IMR-90 (cell line): ENCODE results near the gene MLX. TPM values are rescaled to one million over a fixed set of nuclear protein-coding genes. Genes with fewer than 3 reads are reported as not detected.

Source experiments
- ATAC-seq: fragments of 200-7000 bp; cut with Tn5 transposase; 2 replicates; pipeline ENCODE4 v1.9.1; 2020; ENCODE audit warnings: low read depth, mild to moderate bottlenecking, moderate library complexity
- BruUV-seq: library from RNA; stranded (reverse); fragments of 400-500 nt; replicated peaks from 2 replicates; lab custom pipeline; 2021; lab: Mats Ljungman, UMichigan
- CTCF ChIA-PET: fragments of 300-600 bp; formaldehyde crosslinking; extraction: SDS; loops from one replicate; lab custom pipeline; 2021; ENCODE audit warnings: antibody characterized with exemption; lab: Yijun Ruan, JAX
- POLR2A ChIA-PET: fragments of 300-600 bp; sonication (Branson Sonifier 250); formaldehyde crosslinking; loops from one replicate; lab custom pipeline; 2022; ENCODE audit warnings: antibody characterized with exemption; ENCODE audit not compliant: unreplicated experiment; lab: Charles Lee
- DNase-seq: peaks from one replicate; pipeline ENCODE4 v3.0.0; 2013
- H2AFZ ChIP-seq: replicated peaks from 2 replicates; pipeline ENCODE3; 2013; ENCODE audit warnings: low read length, mild to moderate bottlenecking; ENCODE audit not compliant: poor library complexity
- H2AK5ac ChIP-seq: 2 replicates; pipeline ENCODE4 v1.6.1; 2013; ENCODE audit warnings: low read depth, low read length, inconsistent platforms
- H2AK9ac ChIP-seq: replicated peaks from 2 replicates; pipeline ENCODE3; 2013; ENCODE audit warnings: mild to moderate bottlenecking, low read depth, low read length, moderate library complexity; ENCODE audit not compliant: poor library complexity
- H2BK120ac ChIP-seq: 2 replicates; pipeline ENCODE4 v1.6.1; 2013; ENCODE audit warnings: low read depth, low read length, inconsistent platforms
- H2BK15ac ChIP-seq: 3 replicates; pipeline ENCODE4 v1.6.1; 2013; ENCODE audit warnings: low read depth, low read length, inconsistent platforms
- H2BK20ac ChIP-seq: 2 replicates; pipeline ENCODE4 v1.6.1; 2013; ENCODE audit warnings: low read depth, mild to moderate bottlenecking, inconsistent platforms, low read length, moderate library complexity
- H2BK5ac ChIP-seq: 2 replicates; pipeline ENCODE4 v1.6.1; 2013; ENCODE audit warnings: mild to moderate bottlenecking, low read depth, low read length, inconsistent platforms; ENCODE audit not compliant: poor library complexity, severe bottlenecking
- H3K14ac ChIP-seq: replicated peaks from 2 replicates; pipeline ENCODE4 v1.6.1; 2013; ENCODE audit warnings: low read depth, low read length, inconsistent platforms
- H3K18ac ChIP-seq: 2 replicates; pipeline ENCODE4 v1.6.1; 2013; ENCODE audit warnings: low read depth, low read length, control low read depth
- H3K23ac ChIP-seq: 2 replicates; pipeline ENCODE4 v1.6.1; 2013; ENCODE audit warnings: low read depth, low read length, inconsistent platforms
- H3K27ac ChIP-seq: 2 replicates; pipeline ENCODE4 v1.5.1; 2013; ENCODE audit warnings: mild to moderate bottlenecking, control low read depth, low read length; ENCODE audit not compliant: insufficient read depth
- H3K27me3 ChIP-seq: 2 replicates; pipeline ENCODE4 v1.6.1; 2013; ENCODE audit warnings: low read length; ENCODE audit not compliant: control insufficient read depth, insufficient read depth
- H3K36me3 ChIP-seq: 2 replicates; pipeline ENCODE4 v1.6.1; 2013; ENCODE audit warnings: low read length, mixed read lengths; ENCODE audit not compliant: control insufficient read depth, insufficient read depth
- H3K4ac ChIP-seq: 2 replicates; pipeline ENCODE4 v1.6.1; 2013; ENCODE audit warnings: low read depth, low read length, inconsistent platforms
- H3K4me1 ChIP-seq: 2 replicates; pipeline ENCODE4 v1.6.1; 2013; ENCODE audit warnings: low read length, mixed read lengths; ENCODE audit not compliant: control insufficient read depth, insufficient read depth
- H3K4me2 ChIP-seq: 2 replicates; pipeline ENCODE4 v1.6.1; 2013; ENCODE audit warnings: low read depth, mild to moderate bottlenecking, control low read depth, low read length, moderate library complexity
- H3K4me3 ChIP-seq: 2 replicates; pipeline ENCODE4 v1.5.1; 2013; ENCODE audit warnings: low read depth, mild to moderate bottlenecking, control low read depth, low read length, moderate library complexity; ENCODE audit not compliant: insufficient read depth
- H3K56ac ChIP-seq: 2 replicates; pipeline ENCODE4 v1.6.1; 2013; ENCODE audit warnings: low read length, inconsistent platforms; ENCODE audit not compliant: insufficient read depth; ENCODE audit errors: extremely low read depth
- H3K79me1 ChIP-seq, 2 experiments: 2 replicates each; pipeline ENCODE4 v1.6.1; 2013; ENCODE audit warnings: low read length in 2 of 2, inconsistent platforms in 1 of 2, low read depth in 1 of 2
- H3K9ac ChIP-seq: 2 replicates; pipeline ENCODE4 v1.6.1; 2013; ENCODE audit warnings: low read depth, low read length, control low read depth
- H3K9me1 ChIP-seq: 2 replicates; pipeline ENCODE4 v1.6.1; 2013; ENCODE audit warnings: low read length, inconsistent platforms; ENCODE audit not compliant: insufficient read depth
- H3K9me3 ChIP-seq: 2 replicates; pipeline ENCODE4 v1.6.1; 2013; ENCODE audit warnings: low read length; ENCODE audit not compliant: control insufficient read depth, insufficient read depth
- H4K20me1 ChIP-seq: 2 replicates; pipeline ENCODE4 v1.6.1; 2013; ENCODE audit warnings: low read length, inconsistent platforms; ENCODE audit not compliant: insufficient read depth
- H4K5ac ChIP-seq: 2 replicates; pipeline ENCODE4 v1.6.1; 2013; ENCODE audit warnings: mild to moderate bottlenecking, low read depth, low read length, control low read depth
- H4K8ac ChIP-seq, 2 experiments: 2 replicates each; pipeline ENCODE4 v1.6.1; 2013; ENCODE audit warnings: low read depth in 2 of 2, low read length in 2 of 2, control low read depth in 1 of 2, inconsistent platforms in 1 of 2
- H4K91ac ChIP-seq: 2 replicates; pipeline ENCODE4 v1.6.1; 2013; ENCODE audit warnings: low read depth, low read length, inconsistent platforms; ENCODE audit not compliant: insufficient read depth
- BHLHE40 ChIP-seq: fragments of 150-350 bp; IDR thresholded peaks from 2 replicates; pipeline ENCODE4 v1.6.1; 2016; ENCODE audit warnings: mild to moderate bottlenecking, low read depth, low read length
- CEBPB ChIP-seq: IDR thresholded peaks from 2 replicates; pipeline ENCODE4 v1.6.1; 2012; ENCODE audit warnings: low read depth, low read length, improper control_type of control experiment
- CHD1 ChIP-seq: IDR thresholded peaks from 2 replicates; pipeline ENCODE4 v1.6.1; 2012; ENCODE audit warnings: low read depth, low read length, improper control_type of control experiment
- ELK1 ChIP-seq: fragments of 150-350 bp; IDR thresholded peaks from 2 replicates; pipeline ENCODE4 v1.6.1; 2016; ENCODE audit warnings: low read depth, mild to moderate bottlenecking, low read length, moderate library complexity, borderline replicate concordance
- FOS ChIP-seq: fragments of 150-350 bp; IDR thresholded peaks from 2 replicates; pipeline ENCODE4 v1.6.1; 2016; ENCODE audit warnings: low read depth, low read length
- MAFK ChIP-seq: IDR thresholded peaks from 2 replicates; pipeline ENCODE4 v1.6.1; 2012; ENCODE audit warnings: low read depth, low read length, improper control_type of control experiment
- MAZ ChIP-seq: IDR thresholded peaks from 2 replicates; pipeline ENCODE4 v1.6.1; 2012; ENCODE audit warnings: low read depth, mild to moderate bottlenecking, low read length, improper control_type of control experiment, moderate library complexity, borderline replicate concordance
- MXI1 ChIP-seq: IDR thresholded peaks from 2 replicates; pipeline ENCODE4 v1.6.1; 2012; ENCODE audit warnings: low read depth, mild to moderate bottlenecking, low read length, moderate library complexity, borderline replicate concordance
- NFE2L2 ChIP-seq: fragments of 150-350 bp; IDR thresholded peaks from 2 replicates; pipeline ENCODE4 v1.6.1; 2016; ENCODE audit warnings: low read depth, mild to moderate bottlenecking, low read length
- POLR2A ChIP-seq: IDR thresholded peaks from 2 replicates; pipeline ENCODE4 v1.6.1; 2012; ENCODE audit warnings: mild to moderate bottlenecking, low read depth, low read length
- RAD21 ChIP-seq: IDR thresholded peaks from 2 replicates; pipeline ENCODE4 v1.6.1; 2012; ENCODE audit warnings: low read length, improper control_type of control experiment
- RCOR1 ChIP-seq: IDR thresholded peaks from 2 replicates; pipeline ENCODE4 v1.6.1; 2012; ENCODE audit warnings: mild to moderate bottlenecking, low read length, improper control_type of control experiment; ENCODE audit not compliant: insufficient replicate concordance
- SMC3 ChIP-seq: fragments of 150-350 bp; IDR thresholded peaks from 2 replicates; pipeline ENCODE4 v1.6.1; 2016; ENCODE audit warnings: low read depth, mild to moderate bottlenecking, antibody characterized with exemption, low read length, moderate library complexity
- USF2 ChIP-seq: fragments of 150-350 bp; IDR thresholded peaks from 2 replicates; pipeline ENCODE4 v1.6.1; 2017; ENCODE audit warnings: mild to moderate bottlenecking, antibody characterized with exemption, low read length, low read depth
- WGBS, 2 experiments: methylation state at CpG; one replicate each; pipeline versions ENCODE4 v1.1.5 to v1.1.7; 2013; ENCODE audit warnings: missing lambda C conversion rate in 2 of 2; ENCODE audit not compliant: insufficient read length in 1 of 2; ENCODE audit errors: extremely low coverage in 2 of 2; 5-methylcytosine and 5-hydroxymethylcytosine counted together
- dilution Hi-C: fragments of 300-500 bp; cut with HindIII; formaldehyde crosslinking; loops from one replicate; pipeline ENCODE4 v1.14.3; 2018; ENCODE audit warnings: low sequenced_read_pairs; ENCODE audit not compliant: unreplicated experiment
- in situ Hi-C: fragments of 300-500 bp; cut with MboI; formaldehyde crosslinking; loops from 3 replicates; pipeline ENCODE4 v1.14.3; 2019; ENCODE audit warnings: low sequenced_read_pairs, inconsistent platforms, mixed read lengths
- intact Hi-C: fragments of 100-400 bp; cut with micrococcal nuclease; formaldehyde crosslinking; loops from 2 replicates; pipeline ENCODE4 v1.10.0; 2022
- polyA plus RNA-seq, 3 experiments: library from polyadenylated mRNA; depleted of rRNA; stranded (reverse); fragments of >200 nt; gene quantifications; 2 replicates each; pipeline ENCODE4 v1.2.3, GENCODE V29; 2012; ENCODE audit warnings: low replicate concordance in 1 of 3
- total RNA-seq: library from RNA; depleted of rRNA; stranded (reverse); fragments of >200 nt; gene quantifications from 2 replicates; pipeline ENCODE4 v1.2.3, GENCODE V29; 2012

MLX gene
- total and polyA plus RNA-seq, 2 of the 4 experiments (the other 2 are of a cell fraction) = 37.8 to 45.6 TPM

- TF ChIP-seq RCOR1 (no peak), CEBPB (no peak), BHLHE40 (no peak), RAD21 (no peak), POLR2A (no peak), CHD1 (no peak), MXI1 (no peak), USF2 (no peak), MAZ (no peak), FOS (no peak), SMC3 (no peak), MAFK (no peak), ELK1 (no peak), NFE2L2 (no peak)
- peaks cover 20% of the 10 kb centered on the region for H4K20me1 ChIP-seq
Measured at GRCh38 chr17:42596386-42596785, 29.5 kb downstream of the MLX start.

More at GRCh38 chr17:42596386-42596785, 29.5 kb downstream of the MLX start:
- CTCF ChIA-PET = no interaction called here
- Histone ChIP-seq H3K14ac (no peak overlapping the region), H3K4me2 (no peak overlapping the region), H2AK9ac (no peak overlapping the region), H3K4me3 (no peak overlapping the region), H3K56ac (no peak overlapping the region), H2AFZ (no peak overlapping the region), H3K9me1 (no peaks in the 10 kb centered on the region), H4K91ac (no peak overlapping the region), H2BK15ac (no peak overlapping the region), H3K23ac (no peak overlapping the region), H4K5ac (no peak overlapping the region), H2BK120ac (no peak overlapping the region), H3K18ac (no peak overlapping the region), H3K27me3 (no peaks in the 10 kb centered on the region), H2AK5ac (no peak overlapping the region), H3K9me3 (no peaks in the 10 kb centered on the region), H4K8ac (no peak overlapping the region), H2BK5ac (no peak overlapping the region), H3K79me1 (peaks cover 10 to 61% of the 10 kb centered on the region in 2 experiments), H3K36me3 (peaks cover 7% of the 10 kb centered on the region; the same call in 1 of the 2 replicates), H3K9ac (no peak overlapping the region), H3K4ac (no peak overlapping the region), H3K4me1 (no peaks in the 10 kb centered on the region), H3K27ac (no peak overlapping the region), H2BK20ac (no peak overlapping the region)
- dilution Hi-C loops = no loop called here
- BruUV-seq = no TSS peak
- in situ Hi-C loops = no loop called here
- POLR2A ChIA-PET = no interaction called here
- ATAC-seq (no peak), DNase-seq (no peak)
- no CpG with 5 or more reads among the region's 3 CpGs for WGBS, 2 experiments
- intact Hi-C loops = no loop called here
